Transverse colon (tissue), 4 donors: ENCODE measurements around the gene HTRA1. TPM values are rescaled to one million over a fixed set of nuclear protein-coding genes. Genes with fewer than 3 reads are reported as not detected.
A peak's percentile ranks its signal among the peaks of the same experiment; 100 is the strongest.

Experiments
- DNase-seq: peaks from one replicate; pipeline ENCODE4 v3.0.0-alpha.2; 2019
- H3K27ac ChIP-seq, 4 donors: fragments of 200-600 bp; sonication (generic); 2 replicates each; pipeline ENCODE4 v1.5.1; 2016 to 2018; ENCODE audit warnings: inconsistent platforms in 4 of 4
- H3K27me3 ChIP-seq: fragments of 200-600 bp; sonication (generic); 2 replicates; pipeline ENCODE4 v1.5.1; 2017; ENCODE audit warnings: inconsistent platforms
- H3K36me3 ChIP-seq, 4 donors: fragments of 200-600 bp; sonication (generic); 2 replicates each; pipeline ENCODE4 v1.5.1; 2017 to 2019; ENCODE audit warnings: inconsistent platforms in 4 of 4
- H3K4me1 ChIP-seq, 4 donors: fragments of 200-600 bp; sonication (generic); 2 replicates each; pipeline ENCODE4 v1.5.1; 2017 to 2020; ENCODE audit warnings: inconsistent platforms in 4 of 4
- H3K4me3 ChIP-seq, 4 donors: fragments of 200-600 bp; sonication (generic); 1 replicate in 1 of 4; 2 replicates in 3 of 4; pipeline versions ENCODE4 v1.5.1 to v1.6.1; 2017 to 2019; ENCODE audit warnings: inconsistent platforms in 4 of 4
- H3K9me3 ChIP-seq, 2 donors: fragments of 200-600 bp; sonication (generic); 2 replicates each; pipeline ENCODE4 v1.5.1; 2017 to 2019; ENCODE audit warnings: inconsistent platforms in 2 of 2
- EP300 ChIP-seq: sonication (generic); formaldehyde crosslinking; IDR thresholded peaks from one replicate; pipeline ENCODE4 v1.6.1; 2017; ENCODE audit warnings: antibody characterized with exemption, low read depth
- POLR2A ChIP-seq: fragments of 450-650 bp; IDR thresholded peaks from one replicate; pipeline ENCODE4 v1.6.1; 2016; ENCODE audit warnings: antibody characterized with exemption, mild to moderate bottlenecking, moderate library complexity
- POLR2AphosphoS5 ChIP-seq, 3 donors: sonication (generic); formaldehyde crosslinking; IDR thresholded peaks; one replicate each; pipeline ENCODE4 v1.6.1; 2016; ENCODE audit warnings: antibody characterized with exemption in 3 of 3
- WGBS, 2 donors: methylation state at CpG; one replicate each; pipeline ENCODE4 v1.1.5; 2018; ENCODE audit warnings: low coverage in 1 of 2; 5-methylcytosine and 5-hydroxymethylcytosine counted together
- in situ Hi-C, 4 donors: fragments of 200-750 bp; cut with MboI; loops; one replicate each; pipeline versions ENCODE4 v1.15.0 to v1.15.1; 2017; ENCODE audit warnings: low sequenced_read_pairs in 3 of 4, low pct_ligation_motif_present in 1 of 4, low pct_unique_long_range_greater_than_20kb in 1 of 4
- intact Hi-C: fragments of 100-400 bp; cut with DNase I; formaldehyde crosslinking; loops from one replicate; pipeline ENCODE4 v1.15.1; 2023; ENCODE audit warnings: low total_unique reads
- total RNA-seq, 4 donors: library from RNA; depleted of rRNA; stranded (reverse); fragments of >200 nt; gene quantifications; one replicate each; pipeline ENCODE4 v1.1.0, GENCODE V29; 2016
- TF ChIP-seq, protein P1 (sequence below), 5 experiments: fragments of 200-600 bp in 3 of 5; fragments of 450-650 bp in 2 of 5; sonication (generic) in 3 of 5; IDR thresholded peaks; 1 replicate in 2 of 5; 2 replicates in 3 of 5; pipeline ENCODE4 v1.5.1; 2016 to 2017; ENCODE audit warnings: antibody characterized with exemption in 5 of 5, inconsistent platforms in 3 of 5, mild to moderate bottlenecking in 2 of 5, moderate library complexity in 1 of 5

The HTRA1 gene
- total RNA-seq, 4 donors from 2014 or later = 7.9 to 103 (median 31.2) TPM

DNA sequence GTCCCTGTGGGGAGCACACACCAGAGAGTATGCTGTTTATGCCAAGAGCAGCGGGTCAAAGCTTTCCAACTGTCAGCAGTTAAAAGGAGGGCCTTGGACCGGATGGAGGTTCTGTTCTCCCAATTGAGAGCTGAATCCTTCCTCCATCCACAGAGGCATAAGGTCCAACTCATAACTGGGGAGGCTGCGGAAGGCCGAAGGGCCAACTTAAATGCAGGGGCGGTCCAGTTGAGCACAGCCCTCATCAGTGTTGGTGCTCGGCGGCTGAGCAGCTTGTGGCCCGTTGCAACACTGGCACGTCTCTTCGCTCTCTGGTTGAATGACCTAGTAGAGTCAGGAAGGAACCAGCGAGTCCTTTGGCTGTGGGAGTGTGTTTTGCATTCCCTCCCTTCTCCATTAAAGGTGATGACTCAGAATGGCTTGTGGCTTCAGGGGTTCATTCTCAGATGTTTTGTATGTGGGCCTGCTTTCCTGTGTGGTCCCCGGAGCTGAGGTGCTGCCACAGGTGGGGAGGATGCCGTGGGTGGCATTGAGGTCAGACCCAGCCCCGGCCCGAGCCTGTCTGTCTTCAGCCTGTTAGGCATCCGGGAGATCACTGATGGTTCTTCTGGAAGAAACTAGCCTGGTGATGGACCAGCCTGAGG is 54.4 kb downstream of the HTRA1 start:
- Histone ChIP-seq H3K27ac (no peak overlapping the region), H3K36me3 (no peaks in the 10 kb centered on the region), H3K27me3 (no peaks in the 10 kb centered on the region), H3K4me3 (no peak overlapping the region), H3K4me1 (no peaks in the 10 kb centered on the region), H3K9me3 (no peaks in the 10 kb centered on the region)
- intact Hi-C loops = no loop called here
- DNase-seq = peak; percentile 43
- in situ Hi-C loops = no loop called here
- TF ChIP-seq, protein P1, sequence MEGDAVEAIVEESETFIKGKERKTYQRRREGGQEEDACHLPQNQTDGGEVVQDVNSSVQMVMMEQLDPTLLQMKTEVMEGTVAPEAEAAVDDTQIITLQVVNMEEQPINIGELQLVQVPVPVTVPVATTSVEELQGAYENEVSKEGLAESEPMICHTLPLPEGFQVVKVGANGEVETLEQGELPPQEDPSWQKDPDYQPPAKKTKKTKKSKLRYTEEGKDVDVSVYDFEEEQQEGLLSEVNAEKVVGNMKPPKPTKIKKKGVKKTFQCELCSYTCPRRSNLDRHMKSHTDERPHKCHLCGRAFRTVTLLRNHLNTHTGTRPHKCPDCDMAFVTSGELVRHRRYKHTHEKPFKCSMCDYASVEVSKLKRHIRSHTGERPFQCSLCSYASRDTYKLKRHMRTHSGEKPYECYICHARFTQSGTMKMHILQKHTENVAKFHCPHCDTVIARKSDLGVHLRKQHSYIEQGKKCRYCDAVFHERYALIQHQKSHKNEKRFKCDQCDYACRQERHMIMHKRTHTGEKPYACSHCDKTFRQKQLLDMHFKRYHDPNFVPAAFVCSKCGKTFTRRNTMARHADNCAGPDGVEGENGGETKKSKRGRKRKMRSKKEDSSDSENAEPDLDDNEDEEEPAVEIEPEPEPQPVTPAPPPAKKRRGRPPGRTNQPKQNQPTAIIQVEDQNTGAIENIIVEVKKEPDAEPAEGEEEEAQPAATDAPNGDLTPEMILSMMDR (IDR thresholded peaks at IDR 0.05) = no peak
- TF ChIP-seq POLR2A (no peak), POLR2AphosphoS5 (IDR thresholded peaks at IDR 0.05) (no peak), EP300 (no peak)
- 66% methylated on average over 16 of the region's 16 CpGs; no CpG with 5 or more reads in 1 of the 2 donors for WGBS, 2 donors

DNA sequence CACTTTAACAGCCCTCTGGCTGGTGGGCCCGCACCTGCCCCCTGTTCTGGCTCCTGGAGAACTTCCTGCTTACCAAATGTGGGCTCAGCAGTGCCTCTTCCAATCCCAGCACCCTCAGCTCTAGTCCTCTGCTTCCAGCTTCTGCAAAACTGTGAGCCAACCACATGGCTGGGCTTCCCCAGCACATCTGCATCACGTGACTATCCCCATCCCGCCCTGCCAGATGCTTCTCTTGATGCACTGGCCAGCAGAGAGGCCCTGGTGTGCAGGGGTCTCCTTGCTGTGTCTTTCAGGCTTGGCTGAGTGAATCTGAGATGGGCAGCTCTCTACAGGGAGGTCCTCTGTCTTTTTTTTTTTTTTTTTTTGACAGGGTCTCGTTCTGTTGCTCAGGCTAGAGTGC is 55.4 kb downstream of the HTRA1 start:
- in situ Hi-C loops = no loop called here
- Histone ChIP-seq H3K27me3 (no peaks in the 10 kb centered on the region), H3K9me3 (no peaks in the 10 kb centered on the region), H3K27ac (no peak overlapping the region), H3K36me3 (no peaks in the 10 kb centered on the region), H3K4me3 (no peak overlapping the region), H3K4me1 (no peaks in the 10 kb centered on the region)
- no peak for TF ChIP-seq POLR2A
- TF ChIP-seq EP300 = no peak
- no peak for TF ChIP-seq POLR2AphosphoS5 (IDR thresholded peaks at IDR 0.05)
- TF ChIP-seq, protein P1 (IDR thresholded peaks at IDR 0.05) = no peak
- no peak for DNase-seq
- intact Hi-C loops = no loop called here
- 60 to 68% methylated on average over 1 to 4 of the region's 4 CpGs for WGBS, 2 donors

DNA sequence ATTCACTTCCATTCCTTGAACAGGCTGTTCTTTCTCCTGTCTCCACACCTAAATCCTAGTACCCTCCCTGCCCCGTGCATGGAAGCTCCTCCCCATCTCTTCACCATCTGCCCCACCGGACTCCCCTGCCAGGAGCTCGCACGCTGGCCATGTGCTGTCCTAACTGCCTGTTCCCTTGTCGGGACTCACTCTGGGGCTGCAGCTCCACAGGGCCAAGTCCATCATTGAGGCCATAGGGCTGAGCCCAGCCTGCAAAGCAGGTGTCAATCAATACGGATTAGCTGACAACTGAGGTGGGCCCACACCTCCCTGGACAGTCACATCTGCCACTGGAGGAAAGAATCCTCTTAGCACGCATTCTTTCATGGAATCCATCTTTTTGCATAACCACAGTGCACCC is 57.8 kb downstream of the HTRA1 start:
- DNase-seq = no peak
- Histone ChIP-seq H3K27ac (no peak overlapping the region), H3K27me3 (no peaks in the 10 kb centered on the region), H3K4me3 (no peak overlapping the region), H3K4me1 (no peaks in the 10 kb centered on the region), H3K9me3 (no peaks in the 10 kb centered on the region), H3K36me3 (no peaks in the 10 kb centered on the region)
- in situ Hi-C loops (no loop called here), intact Hi-C loops (no loop called here)
- WGBS, 2 donors = 77 to 80% methylated on average over 2 to 7 of the region's 7 CpGs
- TF ChIP-seq, protein P1 (IDR thresholded peaks at IDR 0.05) = no peak
- TF ChIP-seq POLR2A (no peak), POLR2AphosphoS5 (IDR thresholded peaks at IDR 0.05) (no peak), EP300 (no peak)

DNA sequence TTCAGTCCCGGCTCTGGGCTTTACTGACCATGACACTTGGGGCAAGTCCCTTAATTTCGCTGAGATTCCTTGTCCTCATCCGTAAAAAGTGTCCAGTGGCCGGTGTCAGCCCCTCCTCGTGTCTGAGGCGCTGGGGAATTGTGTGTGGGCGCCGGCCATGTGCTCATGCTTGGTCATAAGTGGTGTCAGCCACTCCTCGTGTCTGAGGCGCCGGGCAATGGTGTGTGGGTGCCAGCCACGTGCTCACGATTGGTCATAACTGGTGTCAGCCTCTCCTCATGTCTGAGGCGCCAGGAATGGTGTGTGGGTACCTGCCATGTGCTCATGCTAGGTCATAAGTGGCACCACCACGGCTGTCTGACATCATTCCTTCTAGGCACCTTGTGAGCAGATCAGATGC is 58.5 kb downstream of the HTRA1 start:
- in situ Hi-C loops (no loop called here), intact Hi-C loops (no loop called here)
- TF ChIP-seq, protein P1 (IDR thresholded peaks at IDR 0.05) = no peak
- TF ChIP-seq EP300 (no peak), POLR2AphosphoS5 (IDR thresholded peaks at IDR 0.05) (no peak), POLR2A (no peak)

More for the DNA sequence above, 58.5 kb downstream of the HTRA1 start:
- Histone ChIP-seq H3K36me3 (no peaks in the 10 kb centered on the region), H3K9me3 (no peaks in the 10 kb centered on the region), H3K27me3 (no peaks in the 10 kb centered on the region), H3K27ac (no peak overlapping the region), H3K4me1 (no peaks in the 10 kb centered on the region), H3K4me3 (no peak overlapping the region)
- no peak for DNase-seq
- WGBS, 2 donors = 74% methylated on average over 13 of the region's 15 CpGs; no CpG with 5 or more reads in 1 of the 2 donors
